ENCODE results near the gene TNFAIP1.

- TF ChIP-seq CTCF (IDR thresholded peaks at IDR 0.05), result no peak
- no peak for TF ChIP-seq ZFX (IDR thresholded peaks at IDR 0.05; ENCODE audit: borderline replicate concordance)
These were observed 59.0 kb downstream of the TNFAIP1 start for GRCh38 chr17:28394337-28395116.
